GM12874 (cell line): ENCODE measurements around the gene GPC1.

Experiments
- CTCF ChIP-seq: IDR thresholded peaks from 2 replicates; pipeline ENCODE4 v1.5.1; 2011; ENCODE audit warnings: low read depth, mild to moderate bottlenecking, control low read depth, low read length, moderate library complexity; ENCODE audit not compliant: insufficient read depth

The GPC1 gene

GRCh38 chr2:240464514-240465241 lies 29.2 kb downstream of the GPC1 start:
- no peak for TF ChIP-seq CTCF

GRCh38 chr2:240465268-240465764 lies 29.9 kb downstream of the GPC1 start:
- no peak for TF ChIP-seq CTCF

GRCh38 chr2:240465765-240466578 lies 30.5 kb downstream of the GPC1 start:
- no peak for TF ChIP-seq CTCF

- TF ChIP-seq CTCF = no peak
Measured at GRCh38 chr2:240466579-240467148, 31.2 kb downstream of the GPC1 start.

- TF ChIP-seq CTCF = no peak
Measured at GRCh38 chr2:240467149-240467642, 31.7 kb downstream of the GPC1 start.

- TF ChIP-seq CTCF = 0 out of 2 replicates have a peak, but pooled peaks have one; percentile 7
Measured at GRCh38 chr2:240467659-240468302, 32.3 kb downstream of the GPC1 start.
